T-cell (primary cell): Measurements from ENCODE around the gene LEMD3. TPM values are rescaled to one million over a fixed set of nuclear protein-coding genes. Genes with fewer than 3 reads are reported as not detected.

Source experiments
- ATAC-seq, 4 experiments: fragments of 200-7000 bp in 3 of 4; fragments of 150-1000 bp in 1 of 4; cut with Tn5 transposase; replicated peaks in 1 of 4; 1 replicate in 3 of 4; 2 replicates in 1 of 4; pipeline ENCODE4 v1.10.0; 2021; ENCODE audit warnings: moderate library complexity in 3 of 4, mild to moderate bottlenecking in 2 of 4, moderate number of reproducible peaks in 1 of 4
- CTCF ChIA-PET, 2 donors: fragments of 300-600 bp; sonication (Branson Sonifier 250); formaldehyde crosslinking; loops; one replicate each; lab custom pipeline; 2022; ENCODE audit warnings: antibody characterized with exemption in 2 of 2; lab: Charles Lee
- POLR2A ChIA-PET, 2 donors: fragments of 300-600 bp; sonication (Branson Sonifier 250); formaldehyde crosslinking; loops; one replicate each; lab custom pipeline; 2022; ENCODE audit warnings: antibody characterized with exemption in 2 of 2; lab: Charles Lee
- DNase-seq, 35 experiments: peaks; one replicate each; pipeline versions ENCODE4 v3.0.0 to v3.0.0-alpha.2; 2013 to 2023
- H3K27ac ChIP-seq: one replicate; pipeline ENCODE4 v1.5.1; 2013; ENCODE audit warnings: low read length
- H3K27me3 ChIP-seq, 2 experiments: replicated peaks in 1 of 2; 1 replicate in 1 of 2; 2 replicates in 1 of 2; pipeline versions ENCODE4 v1.6.1 to v1.7.0; 2013; ENCODE audit warnings: low read length in 1 of 2, mixed read lengths in 1 of 2; ENCODE audit not compliant: control insufficient read depth in 2 of 2, insufficient read depth in 2 of 2; ENCODE audit errors: extremely low read depth in 1 of 2
- H3K36me3 ChIP-seq, 2 donors: 1 replicate in 1 of 2; 2 replicates in 1 of 2; pipeline versions ENCODE4 v1.6.1 to v1.7.0; 2013; ENCODE audit warnings: low read length in 1 of 2; ENCODE audit not compliant: control insufficient read depth in 2 of 2, insufficient read depth in 1 of 2; ENCODE audit errors: extremely low read depth in 1 of 2
- H3K4me1 ChIP-seq, 2 experiments: 1 replicate in 1 of 2; 2 replicates in 1 of 2; pipeline versions ENCODE4 v1.6.1 to v1.7.0; 2013; ENCODE audit warnings: low read length in 2 of 2, mixed read lengths in 1 of 2; ENCODE audit not compliant: insufficient read depth in 2 of 2, control insufficient read depth in 1 of 2; ENCODE audit errors: extremely low read depth in 1 of 2
- H3K4me3 ChIP-seq, 2 donors: 1 replicate in 1 of 2; 2 replicates in 1 of 2; pipeline versions ENCODE4 v1.5.1 to v1.7.0; 2013; ENCODE audit warnings: mild to moderate bottlenecking in 2 of 2, low read length in 1 of 2, moderate library complexity in 1 of 2; ENCODE audit not compliant: control insufficient read depth in 1 of 2; ENCODE audit errors: extremely low read depth in 1 of 2
- H3K9me3 ChIP-seq: 2 replicates; pipeline ENCODE4 v1.7.0; 2013
- H3K27ac Mint-ChIP-seq, 2 donors: one replicate each; pipeline ENCODE4 v1.8.0; 2020 to 2021; ENCODE audit warnings: mild to moderate bottlenecking in 2 of 2, mixed read lengths in 2 of 2
- H3K27me3 Mint-ChIP-seq, 2 donors: one replicate each; pipeline ENCODE4 v1.8.0; 2021 to 2022; ENCODE audit warnings: mixed read lengths in 2 of 2
- H3K36me3 Mint-ChIP-seq: one replicate; pipeline ENCODE4 v1.8.0; 2021; ENCODE audit warnings: mixed read lengths
- H3K4me1 Mint-ChIP-seq, 3 donors: one replicate each; pipeline ENCODE4 v1.8.0; 2020 to 2022; ENCODE audit warnings: mixed read lengths in 3 of 3, mild to moderate bottlenecking in 1 of 3
- H3K4me3 Mint-ChIP-seq, 3 donors: one replicate each; pipeline ENCODE4 v1.8.0; 2020 to 2022; ENCODE audit warnings: mild to moderate bottlenecking in 3 of 3, mixed read lengths in 3 of 3, moderate library complexity in 3 of 3
- H3K9me3 Mint-ChIP-seq, 3 donors: one replicate each; pipeline ENCODE4 v1.8.0; 2020 to 2022; ENCODE audit warnings: mixed read lengths in 3 of 3
- WGBS: methylation state at CpG from one replicate; pipeline ENCODE4 v1.1.5; 2013; ENCODE audit warnings: missing lambda C conversion rate; ENCODE audit not compliant: insufficient coverage; 5-methylcytosine and 5-hydroxymethylcytosine counted together
- total RNA-seq, 35 experiments: library from RNA in 6 of 35; stranded (reverse) in 6 of 35; fragments of 120-200 nt in 1 of 35; gene quantifications; one replicate each; pipeline versions ENCODE4 v1.2.1 to v1.2.4 and lab custom pipeline; 2013 to 2026

The LEMD3 gene
- total RNA-seq, 5 donors from 2014 or later (not counting 1 experiment from before 2014, with no cell fraction given): 57.0 to 62.9 (median 58.2) TPM

- Histone ChIP-seq H3K4me3 (no peak overlapping the region), H3K9me3 (no peaks in the 10 kb centered on the region), H3K36me3 (no peaks in the 10 kb centered on the region), H3K4me1 (peaks cover 0 to 6% of the 10 kb centered on the region in 2 experiments), H3K27ac (no peak overlapping the region), H3K27me3 (peaks cover 0 to 27% of the 10 kb centered on the region in 2 experiments)
- Mint-ChIP-seq H3K9me3 (no peaks in the 10 kb centered on the region), H3K27me3 (peaks cover 37 to 45% of the 10 kb centered on the region in 2 donors), H3K27ac (no peak overlapping the region), H3K36me3 (no peaks in the 10 kb centered on the region), H3K4me3 (no peak overlapping the region), H3K4me1 (peaks cover 9 to 13% (median 9%) of the 10 kb centered on the region in 3 donors)
- ATAC-seq (no peak), DNase-seq (no peak)
- POLR2A ChIA-PET: no interaction called here
- WGBS: no CpG with 5 or more reads among the region's 3 CpGs
- CTCF ChIA-PET: no interaction called here
Measured at GRCh38 chr12:65276916-65277530, 107.6 kb downstream of the LEMD3 start.

- peak overlapping the region in 1 of 2 donors; percentile 51 for H3K4me3 ChIP-seq
- ChIA-PET CTCF (no interaction called here), POLR2A (no interaction called here)
- peak overlapping the region; percentile 41 to 64 (median 62) for H3K4me3 Mint-ChIP-seq
- H3K9me3 Mint-ChIP-seq: no peaks in the 10 kb centered on the region
- WGBS: 29% methylated on average over 17 of the region's 23 CpGs
- peaks cover 43 to 55% of the 10 kb centered on the region in 2 donors for H3K27me3 Mint-ChIP-seq
- ATAC-seq (no peak), DNase-seq (no peak)
- peaks cover 0 to 6% of the 10 kb centered on the region in 2 experiments for H3K4me1 ChIP-seq
- no peaks in the 10 kb centered on the region for H3K9me3 ChIP-seq
- H3K36me3 ChIP-seq: no peaks in the 10 kb centered on the region
- no peak overlapping the region for H3K27ac Mint-ChIP-seq
- H3K27me3 ChIP-seq: peaks cover 0 to 27% of the 10 kb centered on the region in 2 experiments
- H3K27ac ChIP-seq: no peak overlapping the region
- peaks cover 9 to 13% (median 9%) of the 10 kb centered on the region in 3 donors for H3K4me1 Mint-ChIP-seq
- no peaks in the 10 kb centered on the region for H3K36me3 Mint-ChIP-seq
Measured at GRCh38 chr12:65277994-65278575, 108.7 kb downstream of the LEMD3 start.

GRCh38 chr12:65278576-65279368, 109.4 kb downstream of the LEMD3 start, which contains the start of gene MSRB3:
Gene MSRB3 (plus strand): TSS chr12:65278683. CDS start chr12:65308580, 29,897 bp downstream.
- DNase-seq (peak in 13 of 35 experiments; percentile 0 to 25 (median 6)), ATAC-seq (peak; percentile 38 to 72 (median 51))
- H3K4me1 ChIP-seq: peaks cover 0 to 6% of the 10 kb centered on the region in 2 experiments
- POLR2A ChIA-PET: no interaction called here
- WGBS: under 1% methylated on average over 82 of the region's 85 CpGs
- Mint-ChIP-seq H3K27me3 (peaks cover 42 to 55% of the 10 kb centered on the region in 2 donors), H3K4me1 (peaks cover 9 to 13% (median 9%) of the 10 kb centered on the region in 3 donors), H3K36me3 (no peaks in the 10 kb centered on the region), H3K27ac (no peak within 1 kb of the TSS), H3K4me3 (peak within 1 kb of the TSS; percentile 45 to 67 (median 63)), H3K9me3 (no peaks in the 10 kb centered on the region)
- no peak within 1 kb of the TSS for H3K27ac ChIP-seq
- H3K9me3 ChIP-seq: no peaks in the 10 kb centered on the region
- CTCF ChIA-PET: no interaction called here
- peak within 1 kb of the TSS; percentile 37 to 51 for H3K4me3 ChIP-seq
- H3K27me3 ChIP-seq: peaks cover 0 to 30% of the 10 kb centered on the region in 2 experiments
- H3K36me3 ChIP-seq: no peaks in the 10 kb centered on the region

GRCh38 chr12:65279369-65280112, 110.2 kb downstream of the LEMD3 start:
- H3K4me3 Mint-ChIP-seq: peak overlapping the region; percentile 40 to 67 (median 63)
- H3K27ac Mint-ChIP-seq: no peak overlapping the region
- no peaks in the 10 kb centered on the region for H3K9me3 Mint-ChIP-seq
- Histone ChIP-seq H3K4me1 (peaks cover 0 to 6% of the 10 kb centered on the region in 2 experiments), H3K4me3 (peak overlapping the region; percentile 10 to 51), H3K27ac (no peak overlapping the region), H3K27me3 (peaks cover 0 to 30% of the 10 kb centered on the region in 2 experiments), H3K9me3 (no peaks in the 10 kb centered on the region), H3K36me3 (no peaks in the 10 kb centered on the region)
- peak in 1 of 35 experiments; percentile 9 for DNase-seq
- no peaks in the 10 kb centered on the region for H3K36me3 Mint-ChIP-seq
- ChIA-PET POLR2A (interaction anchor here in 1 of 2 donors (0.6 kb wide), 1 partner anchor 211 kb away, joined by 3 read pairs; no protein-coding TSS in a partner anchor), CTCF (no interaction called here)
- peaks cover 9 to 13% (median 9%) of the 10 kb centered on the region in 3 donors for H3K4me1 Mint-ChIP-seq
- peaks cover 42 to 54% of the 10 kb centered on the region in 2 donors for H3K27me3 Mint-ChIP-seq
- peak in 1 of 4 experiments; percentile 50 for ATAC-seq
- under 1% methylated on average over 16 of the region's 23 CpGs for WGBS

- H3K36me3 ChIP-seq: no peaks in the 10 kb centered on the region
- H3K4me1 ChIP-seq: peaks cover 0 to 6% of the 10 kb centered on the region in 2 experiments
- DNase-seq: no peak
- Mint-ChIP-seq H3K4me1 (peaks cover 9 to 13% (median 9%) of the 10 kb centered on the region in 3 donors), H3K36me3 (no peaks in the 10 kb centered on the region), H3K4me3 (no peak overlapping the region), H3K9me3 (no peaks in the 10 kb centered on the region), H3K27ac (no peak overlapping the region), H3K27me3 (peaks cover 41 to 50% of the 10 kb centered on the region in 2 donors)
- peaks cover 0 to 30% of the 10 kb centered on the region in 2 experiments for H3K27me3 ChIP-seq
- ChIA-PET CTCF (no interaction called here), POLR2A (no interaction called here)
- no peak overlapping the region for H3K4me3 ChIP-seq
- no CpG with 5 or more reads among the region's 3 CpGs for WGBS
- no peaks in the 10 kb centered on the region for H3K9me3 ChIP-seq
- ATAC-seq: no peak
- H3K27ac ChIP-seq: no peak overlapping the region
Measured at GRCh38 chr12:65280306-65280705, 110.9 kb downstream of the LEMD3 start.
